ENCODE results near the gene RBBP8.
"Not testable (repeated sequence)": the region's sequence is repeated elsewhere in the genome, so short reads cannot be mapped to it uniquely, and the experiment has no call there.

The RBBP8 gene

GRCh38 chr18:22933206-22933965 lies at the start of gene RBBP8:
RBBP8 (plus strand) TSS chr18:22933328; CDS start chr18:22936852, 3,524 bp downstream.
- DNase-seq = peak; percentile 75

GRCh38 chr18:22883827-22884226 lies 49.3 kb upstream of the RBBP8 start:
- no peak for DNase-seq

DNA sequence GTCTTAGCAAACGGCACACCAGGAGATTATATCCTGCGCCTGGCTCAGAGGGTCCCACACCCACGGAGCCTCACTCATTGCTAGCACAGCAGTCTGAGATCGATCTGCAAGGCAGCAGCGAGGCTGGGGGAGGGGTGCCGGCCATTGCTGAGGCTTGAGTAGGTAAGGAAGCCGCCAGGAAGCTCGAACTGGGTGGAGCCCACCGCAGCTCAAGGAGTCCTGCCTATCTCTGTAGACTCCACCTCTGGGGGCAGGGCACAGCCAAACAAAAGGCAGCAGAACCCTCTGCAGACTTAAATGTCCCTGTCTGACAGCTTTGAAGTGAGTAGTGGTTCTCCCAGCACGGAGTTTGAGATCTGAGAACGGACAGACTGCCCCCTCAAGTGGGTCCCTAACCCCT lies 47.4 kb upstream of the RBBP8 start:
- not testable (repeated sequence) for DNase-seq

DNA sequence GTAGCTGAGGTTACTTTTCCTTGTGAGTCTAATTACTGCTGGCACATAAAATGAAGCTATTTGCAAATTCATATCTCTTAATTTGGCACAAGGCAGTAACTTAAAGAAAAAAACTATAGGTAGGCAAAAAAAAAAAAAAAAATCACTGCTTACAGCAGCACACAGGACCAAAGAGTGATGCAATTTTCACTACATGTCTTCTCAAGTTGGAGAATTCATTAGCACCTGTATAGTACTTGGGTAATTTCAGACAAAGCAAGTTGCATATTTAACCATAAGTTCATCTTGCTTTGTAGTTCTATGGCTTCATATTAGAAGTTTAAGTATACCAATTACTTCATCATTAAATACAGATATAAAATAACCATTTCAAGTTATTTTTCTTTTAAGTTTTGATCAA lies 33.7 kb upstream of the RBBP8 start:
- no peak for DNase-seq

DNA sequence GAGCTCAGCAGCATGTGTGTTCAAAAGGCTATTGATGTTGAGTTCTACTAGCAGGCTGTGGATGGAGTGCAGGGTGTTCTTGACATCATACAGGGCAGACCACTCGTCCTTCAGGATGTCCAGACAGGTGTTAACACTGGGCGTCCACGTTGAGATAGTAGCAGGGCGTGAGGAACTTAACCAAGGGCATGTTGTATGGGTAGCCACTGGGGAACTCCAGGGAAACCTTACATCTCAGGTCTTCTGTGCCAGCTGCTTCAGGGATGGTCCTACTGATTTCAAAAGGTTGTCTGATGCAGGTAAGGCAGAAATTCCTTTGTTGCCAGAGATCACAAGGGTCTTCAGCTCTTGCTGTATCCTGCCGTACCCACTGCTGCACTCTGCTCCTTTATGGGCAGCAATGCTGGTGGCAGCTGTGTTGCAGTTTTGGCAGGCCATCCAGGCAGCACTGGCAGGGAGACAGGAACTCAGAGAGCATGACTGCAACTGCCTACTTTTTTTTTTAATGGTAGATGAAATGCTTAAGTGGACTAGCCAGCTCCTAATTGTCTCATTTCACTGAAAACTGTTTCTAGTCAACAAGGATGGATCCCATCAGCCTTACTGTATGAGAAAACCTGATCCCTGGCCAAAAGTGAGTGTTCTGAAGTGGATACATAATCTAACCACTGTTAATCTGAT lies 32.4 kb upstream of the RBBP8 start:
- no peak for DNase-seq

DNA sequence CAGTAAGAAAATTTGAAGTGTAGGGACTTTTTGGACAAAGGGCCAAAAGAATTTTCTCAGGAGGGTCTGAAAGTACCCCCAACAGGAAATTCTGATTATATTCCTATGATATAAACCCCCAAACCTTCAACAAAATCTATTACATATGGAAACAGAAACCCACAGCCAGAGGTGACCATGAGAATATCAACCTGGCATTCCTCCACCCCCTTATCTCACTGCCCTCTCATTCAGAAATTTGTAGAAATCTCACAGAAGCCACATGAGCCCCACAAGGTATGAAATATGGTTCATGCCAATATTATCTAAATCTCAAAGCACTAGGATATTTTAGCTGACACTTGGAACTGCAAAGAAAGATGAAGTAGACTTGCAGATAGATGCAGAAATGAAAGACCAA lies 31.0 kb upstream of the RBBP8 start:
- DNase-seq = no peak

- not testable (repeated sequence) for DNase-seq
Measured at GRCh38 chr18:22903248-22903647, 29.9 kb upstream of the RBBP8 start.

DNA sequence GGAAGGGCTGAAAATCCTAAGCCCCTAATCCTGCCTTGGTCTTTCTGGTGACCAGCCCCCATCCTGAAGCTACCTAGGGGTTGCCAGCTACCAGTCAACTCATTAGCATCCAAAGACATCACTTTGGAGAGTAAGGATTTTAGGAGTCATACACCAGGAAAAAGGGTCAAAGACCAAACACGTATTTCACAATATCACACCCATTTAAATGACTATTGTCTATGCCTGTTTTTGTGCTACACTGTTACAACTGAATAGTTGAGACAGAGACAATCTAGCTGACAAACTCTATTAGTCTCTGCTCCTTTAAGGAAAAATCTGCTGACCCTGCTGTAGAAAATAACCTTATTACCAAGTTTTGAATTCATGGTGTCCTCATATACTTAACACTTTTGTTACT lies 21.0 kb upstream of the RBBP8 start:
- DNase-seq = no peak

DNA sequence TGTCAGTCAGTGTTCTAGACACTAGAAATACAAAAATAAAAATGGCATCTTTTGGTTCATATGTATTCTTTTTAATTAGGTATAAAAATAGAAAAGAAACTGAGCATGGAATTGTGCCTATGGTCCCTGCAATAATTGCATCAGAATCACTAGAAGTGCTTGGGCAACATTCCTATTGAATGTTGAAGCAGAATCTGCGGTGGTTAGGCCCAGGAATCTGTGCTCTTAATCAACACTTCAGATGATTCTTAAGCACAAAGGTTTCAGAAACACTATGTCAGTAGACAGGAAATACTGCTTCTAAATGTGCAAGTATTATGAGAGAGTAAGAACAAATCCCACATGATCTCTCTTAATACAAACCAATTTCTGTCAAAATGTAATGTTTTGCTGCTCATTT lies 20.3 kb upstream of the RBBP8 start:
- DNase-seq = no peak

DNA sequence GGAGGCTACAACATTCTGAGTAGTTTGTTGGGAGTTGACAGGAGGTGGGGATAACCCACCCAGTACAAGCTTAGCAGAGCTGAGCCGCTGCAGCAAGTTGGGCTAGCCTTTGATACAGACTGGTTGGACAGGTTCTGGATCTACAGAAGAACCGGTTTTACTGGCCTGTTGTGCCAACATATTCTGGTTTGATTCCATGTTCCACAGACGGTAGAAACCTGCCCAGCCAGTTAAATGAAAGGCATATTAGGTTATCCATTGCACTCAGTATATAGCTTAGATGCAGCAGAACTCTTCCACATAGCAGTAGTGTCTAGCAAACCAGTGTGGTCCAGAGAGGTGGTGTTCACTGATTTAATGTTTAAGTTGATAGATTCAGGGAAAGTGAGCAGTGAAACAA lies 19.3 kb upstream of the RBBP8 start:
- no peak for DNase-seq

GRCh38 chr18:22914633-22915032 lies 18.5 kb upstream of the RBBP8 start:
- no peak for DNase-seq

GRCh38 chr18:22915337-22915736 lies 17.8 kb upstream of the RBBP8 start:
- no peak for DNase-seq

DNA sequence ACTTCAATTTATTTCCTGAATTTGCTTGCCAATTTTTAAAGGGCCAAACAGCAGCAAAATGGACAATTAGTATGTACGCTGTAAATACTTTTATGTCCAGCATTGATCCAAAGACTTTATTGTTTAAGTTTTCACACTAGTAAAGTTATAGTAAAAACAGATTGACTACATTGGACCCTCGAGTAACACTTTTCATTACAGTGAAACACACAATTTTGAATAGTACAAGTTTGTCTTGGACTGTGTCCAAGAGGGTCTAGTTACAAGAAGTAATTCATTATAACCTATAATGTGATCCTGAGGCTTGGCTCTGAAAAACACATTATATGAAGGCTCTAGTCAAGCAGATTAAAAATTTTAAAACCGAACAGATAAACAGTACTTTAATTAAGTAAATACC lies 11.4 kb upstream of the RBBP8 start:
- no peak for DNase-seq

GRCh38 chr18:22924589-22924988 lies 8.5 kb upstream of the RBBP8 start:
- no peak for DNase-seq

DNA sequence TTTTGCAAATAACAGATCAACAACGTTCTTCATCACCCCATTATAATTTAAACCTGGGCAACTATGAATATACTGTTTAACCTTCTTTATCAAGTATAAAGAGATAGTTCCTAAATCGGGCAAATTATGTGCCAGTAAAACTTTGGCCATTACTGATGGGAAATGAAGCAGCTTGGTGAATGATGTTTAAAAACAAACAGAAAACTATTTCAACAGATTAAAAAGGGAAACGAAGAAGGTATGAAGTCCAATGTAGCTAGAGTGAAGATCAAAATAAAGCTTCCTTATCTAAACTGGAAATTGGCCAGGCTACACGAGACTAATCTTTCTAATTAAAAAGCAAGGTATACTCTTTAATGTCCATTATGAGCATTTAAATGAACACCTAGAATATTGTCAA lies 6.7 kb upstream of the RBBP8 start:
- DNase-seq = no peak

DNA sequence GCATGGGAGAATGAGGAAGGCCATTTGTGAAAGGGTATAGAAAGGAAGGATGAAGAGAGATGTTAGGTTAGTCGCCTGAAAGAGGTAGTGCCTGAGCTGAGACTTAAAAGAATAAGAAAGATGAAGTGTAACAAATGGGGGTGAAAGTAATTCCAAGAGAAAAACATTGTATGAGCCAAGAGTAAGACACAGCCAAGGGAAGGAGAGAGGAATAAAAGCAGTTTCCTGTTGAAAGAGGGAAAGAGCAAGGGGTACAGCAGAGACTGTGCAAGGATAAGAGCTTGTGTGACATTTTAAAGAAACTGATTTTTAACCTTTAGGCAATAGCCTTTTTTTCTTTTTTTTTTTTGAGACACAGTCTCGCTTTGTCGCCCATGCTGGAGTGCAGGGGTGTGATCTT lies 4.8 kb upstream of the RBBP8 start:
- DNase-seq = no peak

GRCh38 chr18:22930089-22930713 lies 2.9 kb upstream of the RBBP8 start:
- DNase-seq = peak; percentile 62

GRCh38 chr18:22932885-22933205 lies 283 bp upstream of the RBBP8 start:
- no peak for DNase-seq

- DNase-seq = no peak
Measured at GRCh38 chr18:22933966-22934423, 867 bp downstream of the RBBP8 start.

DNA sequence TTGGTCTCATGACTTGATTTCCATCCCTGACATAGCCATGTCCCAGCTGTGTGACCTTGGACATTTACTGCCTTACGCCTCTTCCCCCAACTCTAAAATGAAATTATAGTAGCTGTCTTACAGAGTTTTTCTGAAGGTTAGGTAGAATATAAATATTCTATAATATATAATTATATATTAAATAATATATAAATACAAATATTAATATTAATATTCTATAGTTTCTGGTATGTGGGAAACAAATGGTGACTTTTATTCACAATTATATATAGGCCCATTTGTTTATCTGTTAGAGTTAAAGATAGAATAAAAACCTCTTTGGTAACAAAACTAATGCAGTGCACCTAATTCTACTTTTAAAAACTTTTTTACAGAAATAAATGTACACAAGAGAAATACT lies 1.7 kb downstream of the RBBP8 start:
- DNase-seq = no peak

- no peak for DNase-seq
Measured at GRCh38 chr18:22935431-22935830, 2.3 kb downstream of the RBBP8 start.

- DNase-seq = no peak
Measured at GRCh38 chr18:22936515-22936914, 3.4 kb downstream of the RBBP8 start.

DNA sequence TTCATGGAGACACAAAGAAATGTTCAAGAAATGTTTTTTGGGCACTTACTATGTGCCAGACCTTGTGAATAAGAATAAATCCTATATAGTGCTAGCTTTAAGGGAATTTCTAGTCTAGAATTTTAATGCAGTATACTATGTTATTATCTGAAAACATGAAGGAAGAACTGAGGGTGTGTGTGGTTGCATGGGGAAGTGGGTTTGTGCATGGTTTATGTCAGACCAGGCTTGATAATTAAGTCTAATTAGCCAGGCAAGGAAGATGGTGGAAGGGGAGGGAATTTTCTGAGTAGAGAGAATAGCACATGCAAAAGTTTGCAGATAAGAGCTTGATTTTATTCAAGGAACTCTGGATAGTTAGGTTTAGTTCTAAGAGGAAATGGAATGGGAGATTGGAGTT lies 6.5 kb downstream of the RBBP8 start:
- DNase-seq = no peak

DNA sequence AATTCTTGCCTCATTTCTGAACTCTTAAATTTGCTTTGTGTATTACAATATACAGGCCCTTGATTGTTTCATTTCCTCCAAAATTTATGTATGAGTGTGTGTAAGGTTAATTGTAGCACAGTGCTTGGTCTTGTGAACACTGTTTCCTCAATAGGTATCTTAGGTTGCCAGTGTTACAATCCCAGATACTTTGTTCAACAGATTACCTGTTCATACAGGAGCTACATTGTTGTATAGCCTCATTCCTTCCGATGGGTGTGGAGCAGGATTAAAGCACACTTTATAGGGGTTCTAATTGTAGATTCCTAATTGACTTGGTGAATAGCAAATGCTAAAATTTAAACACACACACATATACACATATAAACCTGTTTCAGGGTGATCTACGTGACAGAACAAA lies 10.7 kb downstream of the RBBP8 start:
- no peak for DNase-seq
